ENCODE data around the gene XRN2. TPM values are rescaled to one million over a fixed set of nuclear protein-coding genes. Genes with fewer than 3 reads are reported as not detected.

The XRN2 gene
- total RNA-seq, 1 donor from 2014 or later = 239 TPM

DNA sequence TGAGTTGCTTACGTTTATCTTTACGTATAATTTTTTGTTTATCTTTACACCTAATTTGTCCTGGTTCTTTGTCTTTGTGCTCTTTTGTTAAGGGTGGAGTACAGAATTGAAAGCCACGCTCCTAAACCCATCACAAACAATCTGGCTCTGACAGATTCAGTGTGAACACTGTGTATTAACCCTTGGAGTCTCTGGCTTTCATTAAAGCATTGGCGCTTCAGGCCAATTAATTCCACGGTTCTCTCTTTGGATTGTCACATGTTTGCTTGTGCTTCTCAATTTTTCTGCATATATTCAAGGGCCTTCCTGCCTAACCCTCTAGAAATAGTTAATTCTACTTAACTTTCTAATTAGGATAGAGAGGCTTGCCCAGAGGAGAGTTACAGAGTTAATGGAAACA, 55.6 kb downstream of the XRN2 start:
- H4K20me1 ChIP-seq (ENCODE audit: low read depth) = peaks cover 3% of the 10 kb centered on the region
- H3K4me1 ChIP-seq = peaks cover 7% of the 10 kb centered on the region
- no peaks in the 10 kb centered on the region for H3K27me3 ChIP-seq
- Mint-ChIP-seq H3K9me3 (no peaks in the 10 kb centered on the region), H3K4me3 (no peak overlapping the region), H3K4me1 (peaks cover 10% of the 10 kb centered on the region), H3K27me3 (ENCODE audit: insufficient read depth, low read depth) (no peaks in the 10 kb centered on the region), H3K36me3 (peaks cover 31% of the 10 kb centered on the region), H3K27ac (no peak overlapping the region)
- peaks cover 13% of the 10 kb centered on the region for H3K79me2 ChIP-seq (ENCODE audit: low read depth)
- H3K9me3 ChIP-seq (ENCODE audit: low read depth) = no peaks in the 10 kb centered on the region
- no peak overlapping the region for H2AFZ ChIP-seq (replicated peaks)
- no peak overlapping the region for H3K9ac ChIP-seq
- TF ChIP-seq EZH2phosphoT487 (IDR thresholded peaks at IDR 0.05) (no peak), CTCF (IDR thresholded peaks at IDR 0.05) (no peak), EZH2 (IDR thresholded peaks at IDR 0.05) (no peak)
- H3K4me2 ChIP-seq = no peak overlapping the region
- H3K27ac ChIP-seq = no peak overlapping the region
- H3K4me3 ChIP-seq = no peak overlapping the region
- peaks cover 27% of the 10 kb centered on the region for H3K36me3 ChIP-seq
- H3F3A ChIP-seq (ENCODE audit: low read depth) = peaks cover 5% of the 10 kb centered on the region
- peak; percentile 15 for DNase-seq (ENCODE audit: low spot score)

- Histone ChIP-seq H3K79me2 (ENCODE audit: low read depth) (peaks cover 13% of the 10 kb centered on the region), H3K4me1 (peaks cover 7% of the 10 kb centered on the region), H3K9ac (no peak overlapping the region), H4K20me1 (ENCODE audit: low read depth) (peaks cover 3% of the 10 kb centered on the region), H3K27ac (no peak overlapping the region), H2AFZ (replicated peaks) (no peak overlapping the region), H3K36me3 (peaks cover 33% of the 10 kb centered on the region), H3F3A (ENCODE audit: low read depth) (peaks cover 11% of the 10 kb centered on the region), H3K4me2 (no peak overlapping the region), H3K4me3 (no peak overlapping the region), H3K9me3 (ENCODE audit: low read depth) (no peaks in the 10 kb centered on the region), H3K27me3 (no peaks in the 10 kb centered on the region)
- peaks cover 10% of the 10 kb centered on the region for H3K4me1 Mint-ChIP-seq
- peaks cover 26% of the 10 kb centered on the region for H3K36me3 Mint-ChIP-seq
- no peak for TF ChIP-seq CTCF (IDR thresholded peaks at IDR 0.05)
- no peak for TF ChIP-seq EZH2phosphoT487 (IDR thresholded peaks at IDR 0.05)
- TF ChIP-seq EZH2 (IDR thresholded peaks at IDR 0.05) = no peak
- H3K4me3 Mint-ChIP-seq = no peak overlapping the region
- DNase-seq (ENCODE audit: low spot score) = no peak
- H3K27me3 Mint-ChIP-seq (ENCODE audit: insufficient read depth, low read depth) = no peaks in the 10 kb centered on the region
- H3K9me3 Mint-ChIP-seq = no peaks in the 10 kb centered on the region
- no peak overlapping the region for H3K27ac Mint-ChIP-seq
These were observed 57.6 kb downstream of the XRN2 start for GRCh38 chr20:21360705-21361104.

DNA sequence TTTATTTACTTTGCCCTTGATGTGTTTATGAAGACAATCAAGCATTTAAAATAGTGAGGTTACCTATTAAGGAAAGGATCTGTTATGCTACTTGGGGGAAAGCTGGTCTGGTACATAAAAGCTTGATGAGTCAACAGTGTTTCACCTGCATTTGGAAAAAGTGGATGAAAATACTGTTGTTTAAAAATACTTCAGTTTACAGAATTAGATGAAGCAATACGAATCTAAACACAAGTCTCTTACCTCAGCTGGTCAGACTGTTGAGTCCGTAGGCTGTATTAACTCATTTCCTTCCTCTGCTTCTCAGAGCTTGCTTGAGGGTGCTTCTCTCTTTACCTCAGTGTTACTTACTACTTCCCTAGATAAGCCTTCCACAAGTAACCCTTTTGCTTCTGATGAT, 58.1 kb downstream of the XRN2 start:
- peaks cover 29% of the 10 kb centered on the region for H3K36me3 ChIP-seq
- H3K9ac ChIP-seq = no peak overlapping the region
- H3K9me3 ChIP-seq (ENCODE audit: low read depth) = no peaks in the 10 kb centered on the region
- Mint-ChIP-seq H3K27me3 (ENCODE audit: insufficient read depth, low read depth) (no peaks in the 10 kb centered on the region), H3K4me1 (peaks cover 10% of the 10 kb centered on the region), H3K9me3 (no peaks in the 10 kb centered on the region), H3K4me3 (no peak overlapping the region), H3K36me3 (peaks cover 26% of the 10 kb centered on the region), H3K27ac (no peak overlapping the region)
- H2AFZ ChIP-seq (replicated peaks) = no peak overlapping the region
- H3K4me3 ChIP-seq = no peak overlapping the region
- no peaks in the 10 kb centered on the region for H3K27me3 ChIP-seq
- peaks cover 3% of the 10 kb centered on the region for H4K20me1 ChIP-seq (ENCODE audit: low read depth)
- H3K4me2 ChIP-seq = no peak overlapping the region
- peaks cover 8% of the 10 kb centered on the region for H3F3A ChIP-seq (ENCODE audit: low read depth)
- DNase-seq (ENCODE audit: low spot score) = no peak
- H3K4me1 ChIP-seq = peaks cover 7% of the 10 kb centered on the region
- no peak for TF ChIP-seq EZH2 (IDR thresholded peaks at IDR 0.05)
- H3K27ac ChIP-seq = no peak overlapping the region
- peaks cover 13% of the 10 kb centered on the region for H3K79me2 ChIP-seq (ENCODE audit: low read depth)

- no peaks in the 10 kb centered on the region for H3K9me3 ChIP-seq (ENCODE audit: low read depth)
- H3K4me1 Mint-ChIP-seq = no peaks in the 10 kb centered on the region
- H3K27ac ChIP-seq = no peak overlapping the region
- no peak overlapping the region for H2AFZ ChIP-seq (replicated peaks)
- H3K79me2 ChIP-seq (ENCODE audit: low read depth) = peaks cover 13% of the 10 kb centered on the region
- no peak for DNase-seq (ENCODE audit: low spot score)
- H4K20me1 ChIP-seq (ENCODE audit: low read depth) = no peaks in the 10 kb centered on the region
- H3K4me2 ChIP-seq = no peak overlapping the region
- H3K9me3 Mint-ChIP-seq = no peaks in the 10 kb centered on the region
- no peaks in the 10 kb centered on the region for H3K27me3 ChIP-seq
- H3F3A ChIP-seq (ENCODE audit: low read depth) = peaks cover 8% of the 10 kb centered on the region
- no peak overlapping the region for H3K4me3 ChIP-seq
- H3K36me3 ChIP-seq = peaks cover 37% of the 10 kb centered on the region
- H3K27me3 Mint-ChIP-seq (ENCODE audit: insufficient read depth, low read depth) = no peaks in the 10 kb centered on the region
- peaks cover 38% of the 10 kb centered on the region for H3K36me3 Mint-ChIP-seq
- H3K4me1 ChIP-seq = no peaks in the 10 kb centered on the region
- no peak overlapping the region for H3K27ac Mint-ChIP-seq
- H3K4me3 Mint-ChIP-seq = no peak overlapping the region
- TF ChIP-seq EZH2phosphoT487 (IDR thresholded peaks at IDR 0.05) (no peak), EZH2 (IDR thresholded peaks at IDR 0.05) (no peak)
- H3K9ac ChIP-seq = no peak overlapping the region
These were observed 61.3 kb downstream of the XRN2 start for GRCh38 chr20:21364413-21364812.
